GM12891 (cell line): ENCODE results near the gene TLN1.

Experiments used
- DNase-seq: peaks from one replicate; pipeline ENCODE4 v3.0.0; 2011; ENCODE audit warnings: low spot score; ENCODE audit not compliant: insufficient read length
- FAIRE-seq: peaks from 2 replicates; lab custom pipeline; 2011; peaks lifted over from hg19 to GRCh38; lab: Jason Lieb, UNC
- PAX5 ChIP-seq: IDR thresholded peaks from 2 replicates; pipeline ENCODE4 v1.6.1; 2011; ENCODE audit warnings: low read length, moderate library complexity, mild to moderate bottlenecking; ENCODE audit not compliant: insufficient read depth, severe bottlenecking
- POLR2A ChIP-seq: IDR thresholded peaks from 2 replicates; pipeline ENCODE4 v1.6.1; 2011; ENCODE audit warnings: low read depth, low read length, control low read depth
- POLR2AphosphoS5 ChIP-seq: IDR thresholded peaks from 2 replicates; pipeline ENCODE4 v1.6.1; 2011; ENCODE audit warnings: low read depth, low read length, control low read depth
- POU2F2 ChIP-seq: IDR thresholded peaks from 2 replicates; pipeline ENCODE4 v1.6.1; 2011; ENCODE audit warnings: low read depth, mild to moderate bottlenecking, control low read depth, low read length, moderate library complexity
- SPI1 ChIP-seq: IDR thresholded peaks from 2 replicates; pipeline ENCODE4 v1.6.1; 2011; ENCODE audit warnings: low read depth, low read length, control low read depth
- TAF1 ChIP-seq: IDR thresholded peaks from 2 replicates; pipeline ENCODE4 v1.6.1; 2011; ENCODE audit warnings: low read depth, low read length, control low read depth

The TLN1 gene

DNA sequence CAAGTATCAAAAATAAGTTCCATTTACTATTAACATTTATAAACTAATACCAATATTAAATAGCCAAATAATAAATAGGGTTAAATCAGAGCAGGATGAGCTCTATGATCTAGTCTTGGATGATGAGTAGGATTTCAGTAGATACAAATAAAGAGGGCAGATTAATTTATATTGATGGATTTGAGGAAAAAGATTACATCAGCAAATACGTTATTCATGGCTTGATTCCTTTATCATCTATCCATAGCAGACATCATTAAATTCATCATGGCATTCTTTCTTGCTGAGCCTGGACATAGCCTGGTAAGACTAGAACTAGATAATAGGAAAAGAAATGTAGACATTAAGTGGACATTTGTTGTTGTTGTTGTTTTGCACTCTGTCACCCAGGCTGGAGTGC, 35.5 kb upstream of the TLN1 start:
- FAIRE-seq: no peak

GRCh38 chr9:35766997-35767396, 35.0 kb upstream of the TLN1 start:
- TF ChIP-seq TAF1: no peak
- no peak for TF ChIP-seq PAX5
- TF ChIP-seq POLR2AphosphoS5: no peak
- DNase-seq (no peak), FAIRE-seq (no peak)

More for the DNA sequence above, 35.5 kb upstream of the TLN1 start:
- DNase-seq: no peak
- TF ChIP-seq PAX5 (no peak), SPI1 (no peak), POU2F2 (no peak), TAF1 (no peak), POLR2AphosphoS5 (no peak), POLR2A (no peak)

DNA sequence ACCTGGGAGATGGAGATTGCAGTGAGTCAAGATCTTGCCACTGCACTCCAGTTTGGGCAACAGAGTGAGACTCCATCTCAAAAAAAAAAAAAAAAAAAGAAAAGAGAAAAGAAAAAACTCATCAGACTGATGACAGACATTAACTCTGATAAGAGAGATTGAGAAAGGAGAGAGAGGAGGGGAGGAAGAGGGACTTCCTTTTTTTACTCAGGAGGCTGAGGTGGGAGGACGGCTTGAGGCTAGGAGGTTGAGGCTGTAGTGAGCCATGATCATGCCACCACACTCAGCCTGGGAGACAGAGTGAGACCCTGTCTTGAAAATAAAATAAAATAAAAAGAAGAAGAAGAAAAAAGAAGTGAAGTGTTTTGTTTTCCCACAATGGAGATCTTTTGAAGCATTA, 31.8 kb upstream of the TLN1 start:
- FAIRE-seq: no peak
- DNase-seq: no peak
- TF ChIP-seq POU2F2 (no peak), SPI1 (0 out of 2 replicates have a peak, but pooled peaks have one; percentile 8), PAX5 (no peak)

GRCh38 chr9:35763181-35763580, 31.2 kb upstream of the TLN1 start:
- FAIRE-seq (no peak), DNase-seq (no peak)
- no peak for TF ChIP-seq TAF1
- TF ChIP-seq POU2F2: no peak
- no peak for TF ChIP-seq POLR2A
- TF ChIP-seq POLR2AphosphoS5: no peak
- no peak for TF ChIP-seq SPI1
- no peak for TF ChIP-seq PAX5

GRCh38 chr9:35760651-35761050, 28.7 kb upstream of the TLN1 start:
- FAIRE-seq (no peak), DNase-seq (no peak)
- no peak for TF ChIP-seq POLR2AphosphoS5
- TF ChIP-seq POLR2A: no peak
- TF ChIP-seq POU2F2: no peak

GRCh38 chr9:35759795-35760194, 27.8 kb upstream of the TLN1 start:
- no peak for DNase-seq

DNA sequence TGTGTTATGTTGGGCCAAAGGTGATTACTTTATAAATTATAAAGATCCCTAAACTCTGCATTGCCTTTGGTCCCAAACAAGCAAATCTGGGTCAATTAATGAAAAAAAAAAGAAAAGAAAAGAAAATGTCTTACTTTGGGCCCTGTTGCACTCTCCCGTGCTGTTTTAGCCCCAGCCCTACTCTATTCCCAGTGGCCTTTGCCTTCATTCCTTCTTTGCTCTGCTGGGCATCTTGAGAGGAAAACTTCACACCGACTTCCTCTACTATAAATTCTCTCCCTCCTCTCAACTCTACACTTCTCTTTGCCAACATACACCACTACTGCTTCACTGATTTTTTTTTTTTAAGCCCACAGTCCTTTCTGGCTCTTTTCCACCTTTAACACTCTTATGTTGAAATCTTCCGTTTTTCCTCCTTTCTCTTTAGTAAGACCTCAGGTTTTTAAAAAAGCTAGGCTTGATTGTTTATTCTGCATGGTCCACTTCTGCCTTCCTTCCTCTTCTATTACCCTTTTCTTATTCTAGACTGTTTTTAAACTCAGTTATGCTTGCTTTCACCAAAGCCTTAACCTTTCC, 26.6 kb upstream of the TLN1 start:
- FAIRE-seq: no peak
- no peak for DNase-seq
- TF ChIP-seq TAF1 (no peak), PAX5 (no peak), POU2F2 (no peak)

More at GRCh38 chr9:35759795-35760194, 27.8 kb upstream of the TLN1 start:
- TF ChIP-seq POLR2A (no peak), SPI1 (no peak), POLR2AphosphoS5 (no peak), PAX5 (no peak), POU2F2 (no peak), TAF1 (no peak)
- FAIRE-seq: no peak

GRCh38 chr9:35757892-35758275, 25.9 kb upstream of the TLN1 start:
- FAIRE-seq (no peak), DNase-seq (no peak)
- TF ChIP-seq POLR2AphosphoS5: no peak
- no peak for TF ChIP-seq POU2F2
- TF ChIP-seq TAF1: no peak
- TF ChIP-seq SPI1: no peak
- no peak for TF ChIP-seq POLR2A
- TF ChIP-seq PAX5: no peak

GRCh38 chr9:35757226-35757891, 25.4 kb upstream of the TLN1 start:
- DNase-seq (peak; percentile 29), FAIRE-seq (peak; percentile 87)
- TF ChIP-seq POLR2A: peak; percentile 59
- 0 out of 2 replicates have a peak, but pooled peaks have one; percentile 7 for TF ChIP-seq SPI1
- TF ChIP-seq POLR2AphosphoS5: peak; percentile 58; the same call in 1 of the 2 replicates
- no peak; the same call in 1 of the 2 replicates for TF ChIP-seq TAF1
- no peak for TF ChIP-seq PAX5
- no peak for TF ChIP-seq POU2F2

DNA sequence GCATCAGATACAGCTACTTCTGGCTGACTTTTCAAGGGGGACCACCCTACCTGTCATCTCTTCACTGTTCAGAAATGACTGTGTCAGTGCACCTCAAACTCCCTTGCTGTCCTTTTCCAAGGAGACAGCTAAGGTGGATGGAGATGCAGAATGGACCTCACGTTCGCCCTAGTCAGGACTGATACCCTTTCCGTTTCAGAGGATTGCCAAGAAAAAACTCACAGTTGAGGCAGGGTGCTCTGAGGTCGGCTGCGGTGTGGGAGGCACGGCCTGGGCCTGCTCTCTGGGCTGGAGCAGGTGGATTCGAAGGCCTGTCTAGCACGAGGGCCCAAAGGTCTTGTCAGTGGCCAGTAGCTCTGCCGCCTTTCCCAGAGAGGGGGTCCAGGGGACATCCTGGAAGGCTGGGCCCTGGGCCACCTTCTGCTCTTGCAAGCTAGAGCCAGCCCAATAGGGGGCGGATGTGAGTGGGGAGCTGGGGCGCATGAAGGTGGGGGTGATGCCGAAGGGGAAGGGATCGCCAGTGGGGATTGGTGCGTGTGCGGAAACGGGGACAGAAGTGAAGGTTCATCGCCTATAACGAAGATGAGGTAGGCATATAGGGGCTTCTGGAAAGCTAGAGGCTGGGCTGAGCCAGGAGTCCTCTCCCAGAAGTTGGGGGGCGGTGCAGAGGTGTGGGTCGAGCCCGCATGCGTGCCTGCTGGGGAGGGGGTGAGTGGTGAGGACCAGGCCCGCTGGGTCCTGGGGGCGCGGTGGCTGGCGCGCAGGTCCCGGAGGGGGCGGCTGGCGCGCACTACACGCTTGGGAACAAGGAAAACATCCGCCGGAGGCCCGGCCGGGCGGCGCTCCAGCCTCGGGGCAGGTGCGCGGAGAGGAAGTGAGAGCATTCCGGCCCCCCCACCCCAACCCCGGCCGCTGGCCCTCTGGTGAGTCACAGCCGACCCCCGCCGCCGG, 24.6 kb upstream of the TLN1 start:
- DNase-seq (peak; percentile 62), FAIRE-seq (no peak)
- no peak; the same call in 1 of the 2 replicates for TF ChIP-seq POLR2A
- no peak for TF ChIP-seq PAX5
- no peak for TF ChIP-seq POU2F2
- TF ChIP-seq POLR2AphosphoS5: no peak
- peak; percentile 88 for TF ChIP-seq SPI1
